ENCODE measurements around the gene CCDC160.
"Not testable (repeated sequence)": the region's sequence is repeated elsewhere in the genome, so short reads cannot be mapped to it uniquely, and the experiment has no call there.

Gene CCDC160

GRCh38 chrX:134236626-134237614, at the start of gene CCDC160:
CCDC160 (plus strand) TSS chrX:134237182; CDS start chrX:134244801, 7,619 bp downstream.
- Histone ChIP-seq H3K9ac (ENCODE audit: low read length in 2 of 2) (no peak within 1 kb of the TSS), H3K36me3 (ENCODE audit: control insufficient read depth in 2 of 2, insufficient read depth in 2 of 2, low read length in 2 of 2) (no peaks in the 10 kb centered on the region), H3K9me3 (ENCODE audit: control insufficient read depth in 2 of 2, low read length in 2 of 2) (no peaks in the 10 kb centered on the region), H3K27me3 (ENCODE audit: control insufficient read depth in 1 of 2, insufficient read depth in 2 of 2, low read length in 2 of 2) (peaks cover 0 to 5% of the 10 kb centered on the region in 2 donors), H3K27ac (ENCODE audit: low read length) (no peak within 1 kb of the TSS), H3K4me1 (ENCODE audit: control insufficient read depth, insufficient read depth, low read length) (peaks cover 2% of the 10 kb centered on the region), H3K4me3 (ENCODE audit: low read length in 2 of 2) (peak within 1 kb of the TSS; percentile 43 to 70)

- Histone ChIP-seq H3K27ac (ENCODE audit: low read length) (no peak overlapping the region), H3K9ac (ENCODE audit: low read length in 2 of 2) (no peak overlapping the region), H3K9me3 (ENCODE audit: control insufficient read depth in 2 of 2, low read length in 2 of 2) (no peaks in the 10 kb centered on the region), H3K4me3 (ENCODE audit: low read length in 2 of 2) (no peak overlapping the region), H3K36me3 (ENCODE audit: control insufficient read depth in 2 of 2, insufficient read depth in 2 of 2, low read length in 2 of 2) (no peaks in the 10 kb centered on the region), H3K4me1 (ENCODE audit: control insufficient read depth, insufficient read depth, low read length) (no peaks in the 10 kb centered on the region), H3K27me3 (ENCODE audit: control insufficient read depth in 1 of 2, insufficient read depth in 2 of 2, low read length in 2 of 2) (peaks cover 0 to 8% of the 10 kb centered on the region in 2 donors)
Observed at GRCh38 chrX:134191281-134191680, 45.7 kb upstream of the CCDC160 start.

GRCh38 chrX:134194915-134195314, 42.1 kb upstream of the CCDC160 start:
- Histone ChIP-seq H3K9ac (ENCODE audit: low read length in 2 of 2) (no peak overlapping the region), H3K27ac (ENCODE audit: low read length) (no peak overlapping the region), H3K36me3 (ENCODE audit: control insufficient read depth in 2 of 2, insufficient read depth in 2 of 2, low read length in 2 of 2) (no peaks in the 10 kb centered on the region), H3K4me3 (ENCODE audit: low read length in 2 of 2) (no peak overlapping the region), H3K4me1 (ENCODE audit: control insufficient read depth, insufficient read depth, low read length) (no peaks in the 10 kb centered on the region), H3K9me3 (ENCODE audit: control insufficient read depth in 2 of 2, low read length in 2 of 2) (no peaks in the 10 kb centered on the region), H3K27me3 (ENCODE audit: control insufficient read depth in 1 of 2, insufficient read depth in 2 of 2, low read length in 2 of 2) (peaks cover 0 to 6% of the 10 kb centered on the region in 2 donors)

- Histone ChIP-seq H3K27ac (ENCODE audit: low read length) (no peak overlapping the region), H3K4me3 (ENCODE audit: low read length in 2 of 2) (no peak overlapping the region), H3K4me1 (ENCODE audit: control insufficient read depth, insufficient read depth, low read length) (no peaks in the 10 kb centered on the region), H3K36me3 (ENCODE audit: control insufficient read depth in 2 of 2, insufficient read depth in 2 of 2, low read length in 2 of 2) (no peaks in the 10 kb centered on the region), H3K9me3 (ENCODE audit: control insufficient read depth in 2 of 2, low read length in 2 of 2) (peaks cover 0 to 2% of the 10 kb centered on the region in 2 donors), H3K9ac (ENCODE audit: low read length in 2 of 2) (no peak overlapping the region), H3K27me3 (ENCODE audit: control insufficient read depth in 1 of 2, insufficient read depth in 2 of 2, low read length in 2 of 2) (peaks cover 0 to 4% of the 10 kb centered on the region in 2 donors)
Observed at GRCh38 chrX:134202561-134202960, 34.4 kb upstream of the CCDC160 start.

GRCh38 chrX:134206221-134206620, 30.8 kb upstream of the CCDC160 start:
- no peak overlapping the region for H3K9ac ChIP-seq (ENCODE audit: low read length in 2 of 2)
- H3K9me3 ChIP-seq (ENCODE audit: control insufficient read depth in 2 of 2, low read length in 2 of 2): peaks cover 0 to 2% of the 10 kb centered on the region in 2 donors
- no peaks in the 10 kb centered on the region for H3K4me1 ChIP-seq (ENCODE audit: control insufficient read depth, insufficient read depth, low read length)
- H3K36me3 ChIP-seq (ENCODE audit: control insufficient read depth in 2 of 2, insufficient read depth in 2 of 2, low read length in 2 of 2): no peaks in the 10 kb centered on the region
- H3K4me3 ChIP-seq (ENCODE audit: low read length in 2 of 2): no peak overlapping the region
- H3K27ac ChIP-seq (ENCODE audit: low read length): no peak overlapping the region
- H3K27me3 ChIP-seq (ENCODE audit: control insufficient read depth in 1 of 2, insufficient read depth in 2 of 2, low read length in 2 of 2): peaks cover 0 to 4% of the 10 kb centered on the region in 2 donors

- no peaks in the 10 kb centered on the region for H3K9me3 ChIP-seq (ENCODE audit: control insufficient read depth in 2 of 2, low read length in 2 of 2)
- no peak overlapping the region for H3K27ac ChIP-seq (ENCODE audit: low read length)
- H3K4me1 ChIP-seq (ENCODE audit: control insufficient read depth, insufficient read depth, low read length): no peaks in the 10 kb centered on the region
- H3K27me3 ChIP-seq (ENCODE audit: control insufficient read depth in 1 of 2, insufficient read depth in 2 of 2, low read length in 2 of 2): no peaks in the 10 kb centered on the region
- no peaks in the 10 kb centered on the region for H3K36me3 ChIP-seq (ENCODE audit: control insufficient read depth in 2 of 2, insufficient read depth in 2 of 2, low read length in 2 of 2)
- H3K4me3 ChIP-seq (ENCODE audit: low read length in 2 of 2): no peak overlapping the region
- no peak overlapping the region for H3K9ac ChIP-seq (ENCODE audit: low read length in 2 of 2)
Observed at GRCh38 chrX:134210465-134210864, 26.5 kb upstream of the CCDC160 start.

GRCh38 chrX:134235236-134235635, 1.7 kb upstream of the CCDC160 start:
- Histone ChIP-seq H3K9me3 (ENCODE audit: control insufficient read depth in 2 of 2, low read length in 2 of 2) (no peaks in the 10 kb centered on the region), H3K36me3 (ENCODE audit: control insufficient read depth in 2 of 2, insufficient read depth in 2 of 2, low read length in 2 of 2) (no peaks in the 10 kb centered on the region), H3K9ac (ENCODE audit: low read length in 2 of 2) (no peak overlapping the region), H3K4me1 (ENCODE audit: control insufficient read depth, insufficient read depth, low read length) (peaks cover 2% of the 10 kb centered on the region), H3K27me3 (ENCODE audit: control insufficient read depth in 1 of 2, insufficient read depth in 2 of 2, low read length in 2 of 2) (peaks cover 0 to 5% of the 10 kb centered on the region in 2 donors), H3K4me3 (ENCODE audit: low read length in 2 of 2) (no peak overlapping the region), H3K27ac (ENCODE audit: low read length) (no peak overlapping the region)

- not testable (repeated sequence) for H3K27ac ChIP-seq (ENCODE audit: low read length); H3K9ac ChIP-seq (ENCODE audit: low read length in 2 of 2); H3K36me3 ChIP-seq (ENCODE audit: control insufficient read depth in 2 of 2, insufficient read depth in 2 of 2, low read length in 2 of 2); H3K4me1 ChIP-seq (ENCODE audit: control insufficient read depth, insufficient read depth, low read length); H3K9me3 ChIP-seq (ENCODE audit: control insufficient read depth in 2 of 2, low read length in 2 of 2); H3K27me3 ChIP-seq (ENCODE audit: control insufficient read depth in 1 of 2, insufficient read depth in 2 of 2, low read length in 2 of 2)
- peak overlapping the region in 1 of 2 donors; percentile 70 for H3K4me3 ChIP-seq (ENCODE audit: low read length in 2 of 2)
Observed at GRCh38 chrX:134238144-134238543, 1.2 kb downstream of the CCDC160 start.

GRCh38 chrX:134239016-134239415, 2.0 kb downstream of the CCDC160 start:
- H3K27ac ChIP-seq (ENCODE audit: low read length): no peak overlapping the region
- H3K36me3 ChIP-seq (ENCODE audit: control insufficient read depth in 2 of 2, insufficient read depth in 2 of 2, low read length in 2 of 2): no peaks in the 10 kb centered on the region
- H3K27me3 ChIP-seq (ENCODE audit: control insufficient read depth in 1 of 2, insufficient read depth in 2 of 2, low read length in 2 of 2): peaks cover 0 to 5% of the 10 kb centered on the region in 2 donors
- H3K9ac ChIP-seq (ENCODE audit: low read length in 2 of 2): no peak overlapping the region
- no peak overlapping the region for H3K4me3 ChIP-seq (ENCODE audit: low read length in 2 of 2)
- H3K9me3 ChIP-seq (ENCODE audit: control insufficient read depth in 2 of 2, low read length in 2 of 2): no peaks in the 10 kb centered on the region
- peaks cover 2% of the 10 kb centered on the region for H3K4me1 ChIP-seq (ENCODE audit: control insufficient read depth, insufficient read depth, low read length)

GRCh38 chrX:134240209-134240608, 3.2 kb downstream of the CCDC160 start:
- no peak overlapping the region for H3K27ac ChIP-seq (ENCODE audit: low read length)
- peaks cover 2% of the 10 kb centered on the region for H3K4me1 ChIP-seq (ENCODE audit: control insufficient read depth, insufficient read depth, low read length)
- no peaks in the 10 kb centered on the region for H3K9me3 ChIP-seq (ENCODE audit: control insufficient read depth in 2 of 2, low read length in 2 of 2)
- H3K4me3 ChIP-seq (ENCODE audit: low read length in 2 of 2): no peak overlapping the region
- no peak overlapping the region for H3K9ac ChIP-seq (ENCODE audit: low read length in 2 of 2)
- H3K27me3 ChIP-seq (ENCODE audit: control insufficient read depth in 1 of 2, insufficient read depth in 2 of 2, low read length in 2 of 2): peaks cover 0 to 5% of the 10 kb centered on the region in 2 donors
- no peaks in the 10 kb centered on the region for H3K36me3 ChIP-seq (ENCODE audit: control insufficient read depth in 2 of 2, insufficient read depth in 2 of 2, low read length in 2 of 2)

All from stomach smooth muscle (tissue), 2 donors.